Astrocyte (in vitro differentiated cells and primary cell): ENCODE measurements around the gene SLC22A7. TPM values are rescaled to one million over a fixed set of nuclear protein-coding genes. Genes with fewer than 3 reads are reported as not detected.

Experiments
- DNase-seq: peaks from one replicate; pipeline ENCODE4 v3.0.0-alpha.2; 2010; ENCODE audit warnings: low read depth
- FAIRE-seq: peaks from 2 replicates; lab custom pipeline; 2011; peaks lifted over from hg19 to GRCh38; lab: Jason Lieb, UNC
- H2AFZ ChIP-seq: 2 replicates; pipeline ENCODE4 v1.6.0; 2012; ENCODE audit warnings: low read depth, low read length, inconsistent platforms
- H3K27ac ChIP-seq: 2 replicates; pipeline ENCODE4 v1.5.1; 2011; ENCODE audit warnings: low read depth, low read length, inconsistent platforms
- H3K27me3 ChIP-seq: 2 replicates; pipeline ENCODE4 v1.6.0; 2011; ENCODE audit warnings: low read length, inconsistent platforms; ENCODE audit not compliant: insufficient read depth
- H3K36me3 ChIP-seq: 2 replicates; pipeline ENCODE4 v1.5.1; 2011; ENCODE audit warnings: low read length, inconsistent platforms; ENCODE audit not compliant: insufficient read depth
- H3K4me1 ChIP-seq: 2 replicates; pipeline ENCODE4 v1.5.1; 2011; ENCODE audit warnings: low read length, inconsistent platforms; ENCODE audit not compliant: insufficient read depth
- H3K4me2 ChIP-seq: 2 replicates; pipeline ENCODE4 v1.6.0; 2012; ENCODE audit warnings: low read length, inconsistent platforms
- H3K4me3 ChIP-seq: 2 replicates; pipeline ENCODE4 v1.5.1; 2011; ENCODE audit warnings: low read depth, mild to moderate bottlenecking, low read length, inconsistent platforms; ENCODE audit not compliant: insufficient read depth
- H3K79me2 ChIP-seq: 2 replicates; pipeline ENCODE4 v1.6.0; 2012; ENCODE audit warnings: mild to moderate bottlenecking, low read length, inconsistent platforms; ENCODE audit not compliant: insufficient read depth
- H3K9ac ChIP-seq: 2 replicates; pipeline ENCODE4 v1.6.0; 2012; ENCODE audit warnings: mild to moderate bottlenecking, low read length, inconsistent platforms
- H3K9me3 ChIP-seq: 2 replicates; pipeline ENCODE4 v1.5.1; 2012; ENCODE audit warnings: low read depth, mild to moderate bottlenecking, low read length, inconsistent platforms; ENCODE audit not compliant: insufficient read depth
- H4K20me1 ChIP-seq: 2 replicates; pipeline ENCODE4 v1.6.0; 2012; ENCODE audit warnings: low read length, inconsistent platforms; ENCODE audit not compliant: insufficient read depth
- H3K27ac Mint-ChIP-seq: one replicate; pipeline ENCODE4 v1.8.0; 2021; ENCODE audit warnings: mild to moderate bottlenecking, mixed read lengths; ENCODE audit not compliant: unreplicated experiment
- H3K27me3 Mint-ChIP-seq: one replicate; pipeline ENCODE4 v1.8.0; 2021; ENCODE audit warnings: low read depth, mixed read lengths; ENCODE audit not compliant: unreplicated experiment
- H3K36me3 Mint-ChIP-seq: one replicate; pipeline ENCODE4 v1.8.0; 2021; ENCODE audit warnings: low read depth, mixed read lengths; ENCODE audit not compliant: unreplicated experiment
- H3K4me1 Mint-ChIP-seq: one replicate; pipeline ENCODE4 v1.8.0; 2021; ENCODE audit warnings: low read depth, mixed read lengths; ENCODE audit not compliant: unreplicated experiment
- H3K4me3 Mint-ChIP-seq: one replicate; pipeline ENCODE4 v1.8.0; 2021; ENCODE audit warnings: mild to moderate bottlenecking, moderate library complexity, mixed read lengths; ENCODE audit not compliant: unreplicated experiment
- H3K9me3 Mint-ChIP-seq: one replicate; pipeline ENCODE4 v1.8.0; 2021; ENCODE audit warnings: mild to moderate bottlenecking, mixed read lengths; ENCODE audit not compliant: unreplicated experiment
- EZH2 ChIP-seq: IDR thresholded peaks from 2 replicates; pipeline ENCODE4 v1.6.1; 2012; ENCODE audit warnings: mild to moderate bottlenecking, low read length, inconsistent platforms; ENCODE audit not compliant: insufficient read depth
- total RNA-seq: library from RNA; stranded (reverse); gene quantifications from 2 replicates; pipeline ENCODE4 v1.2.1, GENCODE V29; 2021
- TF ChIP-seq, protein P1 (sequence below): IDR thresholded peaks from 2 replicates; pipeline ENCODE4 v1.5.1; 2011; ENCODE audit warnings: low read depth, mild to moderate bottlenecking, inconsistent platforms, low read length, moderate library complexity; ENCODE audit not compliant: insufficient read depth

Gene SLC22A7
- total RNA-seq, 1 donor from 2014 or later, result not detected

- Mint-ChIP-seq H3K4me1 (peaks cover 15% of the 10 kb centered on the region), H3K27ac (peak overlapping the region; percentile 84), H3K4me3 (no peak overlapping the region), H3K27me3 (peaks cover 49% of the 10 kb centered on the region), H3K36me3 (peaks cover 1% of the 10 kb centered on the region), H3K9me3 (peaks cover 2% of the 10 kb centered on the region)
- H4K20me1 ChIP-seq, result no peaks in the 10 kb centered on the region
- no peak for DNase-seq
- no peak for TF ChIP-seq EZH2
- TF ChIP-seq, protein P1, sequence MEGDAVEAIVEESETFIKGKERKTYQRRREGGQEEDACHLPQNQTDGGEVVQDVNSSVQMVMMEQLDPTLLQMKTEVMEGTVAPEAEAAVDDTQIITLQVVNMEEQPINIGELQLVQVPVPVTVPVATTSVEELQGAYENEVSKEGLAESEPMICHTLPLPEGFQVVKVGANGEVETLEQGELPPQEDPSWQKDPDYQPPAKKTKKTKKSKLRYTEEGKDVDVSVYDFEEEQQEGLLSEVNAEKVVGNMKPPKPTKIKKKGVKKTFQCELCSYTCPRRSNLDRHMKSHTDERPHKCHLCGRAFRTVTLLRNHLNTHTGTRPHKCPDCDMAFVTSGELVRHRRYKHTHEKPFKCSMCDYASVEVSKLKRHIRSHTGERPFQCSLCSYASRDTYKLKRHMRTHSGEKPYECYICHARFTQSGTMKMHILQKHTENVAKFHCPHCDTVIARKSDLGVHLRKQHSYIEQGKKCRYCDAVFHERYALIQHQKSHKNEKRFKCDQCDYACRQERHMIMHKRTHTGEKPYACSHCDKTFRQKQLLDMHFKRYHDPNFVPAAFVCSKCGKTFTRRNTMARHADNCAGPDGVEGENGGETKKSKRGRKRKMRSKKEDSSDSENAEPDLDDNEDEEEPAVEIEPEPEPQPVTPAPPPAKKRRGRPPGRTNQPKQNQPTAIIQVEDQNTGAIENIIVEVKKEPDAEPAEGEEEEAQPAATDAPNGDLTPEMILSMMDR, result no peak
- H3K4me3 ChIP-seq, result no peak overlapping the region
- no peaks in the 10 kb centered on the region for H3K9me3 ChIP-seq
- no peak overlapping the region for H2AFZ ChIP-seq
- no peak for FAIRE-seq
- H3K9ac ChIP-seq, result no peak overlapping the region
- no peaks in the 10 kb centered on the region for H3K79me2 ChIP-seq
- peaks cover 17% of the 10 kb centered on the region for H3K27me3 ChIP-seq
- no peak overlapping the region for H3K27ac ChIP-seq
- no peak overlapping the region for H3K4me2 ChIP-seq
- H3K4me1 ChIP-seq, result peaks cover 5% of the 10 kb centered on the region
- no peaks in the 10 kb centered on the region for H3K36me3 ChIP-seq
Observed at GRCh38 chr6:43276577-43277305, 21.3 kb upstream of the SLC22A7 start.

GRCh38 chr6:43277306-43277642, 20.8 kb upstream of the SLC22A7 start:
- Mint-ChIP-seq H3K36me3 (peaks cover 1% of the 10 kb centered on the region), H3K27me3 (peaks cover 49% of the 10 kb centered on the region), H3K4me1 (peaks cover 15% of the 10 kb centered on the region), H3K27ac (peak overlapping the region; percentile 50), H3K9me3 (peaks cover 2% of the 10 kb centered on the region), H3K4me3 (no peak overlapping the region)
- Histone ChIP-seq H3K27ac (no peak overlapping the region), H3K9me3 (no peaks in the 10 kb centered on the region), H2AFZ (no peak overlapping the region), H3K79me2 (no peaks in the 10 kb centered on the region), H4K20me1 (no peaks in the 10 kb centered on the region), H3K4me3 (no peak overlapping the region), H3K27me3 (peaks cover 17% of the 10 kb centered on the region), H3K4me2 (no peak overlapping the region), H3K9ac (no peak overlapping the region), H3K36me3 (no peaks in the 10 kb centered on the region), H3K4me1 (peaks cover 5% of the 10 kb centered on the region)
- FAIRE-seq (no peak), DNase-seq (no peak)
- no peak for TF ChIP-seq EZH2
- TF ChIP-seq, protein P1, result no peak
